ENCODE data around the gene DRGX. TPM values are rescaled to one million over a fixed set of nuclear protein-coding genes. Genes with fewer than 3 reads are reported as not detected.
A peak's percentile ranks its signal among the peaks of the same experiment; 100 is the strongest.

The DRGX gene
- total and polyA plus RNA-seq, 2 of the 4 experiments (the other 2 are of a cell fraction), result not detected

DNA sequence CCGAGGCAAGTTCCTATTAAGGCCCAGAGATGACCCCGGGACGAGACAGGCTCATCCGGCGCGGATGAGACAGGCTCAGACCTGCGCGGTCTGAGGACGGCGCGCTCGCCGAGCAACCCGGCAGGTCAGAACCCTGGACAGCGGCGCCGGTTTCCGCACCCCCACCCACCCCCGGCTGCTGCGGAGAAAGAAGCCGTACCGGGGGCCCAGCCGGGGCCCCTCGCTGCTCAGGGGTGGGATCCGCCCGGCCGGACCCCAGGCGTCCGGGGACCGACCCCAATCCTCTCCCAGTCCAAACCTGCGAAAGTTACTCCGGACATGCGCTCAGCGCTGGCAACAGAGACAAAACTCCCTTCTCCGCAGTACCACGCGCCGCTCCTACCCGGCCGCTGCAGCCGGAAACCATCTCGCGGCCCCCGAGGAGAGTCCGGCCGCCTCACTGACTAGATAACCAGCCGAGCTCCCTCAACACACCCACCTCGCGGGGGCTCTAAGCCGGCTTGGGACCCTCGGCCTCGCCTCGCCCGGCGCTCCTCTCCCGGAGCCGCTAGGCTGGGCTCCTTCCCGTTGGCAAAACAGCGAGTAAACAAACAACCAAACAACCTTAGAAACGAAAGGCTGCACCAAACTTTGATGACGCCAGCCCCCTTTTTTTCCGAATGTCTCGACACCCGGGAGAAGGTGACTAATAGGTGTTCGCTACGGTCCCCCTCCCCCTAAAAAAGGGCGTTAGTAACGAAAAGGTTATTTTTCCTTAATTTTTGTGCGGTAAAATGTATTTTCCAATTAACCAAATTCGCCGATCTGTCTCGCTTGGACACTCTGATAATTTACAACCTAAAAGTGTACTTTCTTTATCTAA is 2.3 kb upstream of the DRGX start:
- Histone ChIP-seq H3K36me3 (ENCODE audit: control insufficient read depth, insufficient read depth, low read length) (no peaks in the 10 kb centered on the region), H4K8ac (ENCODE audit: low read depth in 2 of 2, low read length in 2 of 2) (no peak overlapping the region), H3K27me3 (ENCODE audit: control insufficient read depth, insufficient read depth, low read length) (peaks cover 73% of the 10 kb centered on the region), H3K18ac (ENCODE audit: low read depth, low read length) (no peak overlapping the region), H2BK120ac (ENCODE audit: low read depth, low read length) (no peak overlapping the region), H2BK20ac (ENCODE audit: low read depth, low read length) (no peak overlapping the region), H3K9me1 (ENCODE audit: insufficient read depth, low read length) (no peaks in the 10 kb centered on the region), H3K9me3 (ENCODE audit: control insufficient read depth, insufficient read depth, low read length) (no peaks in the 10 kb centered on the region), H3K27ac (ENCODE audit: insufficient read depth, low read length) (no peak overlapping the region), H2AK9ac (replicated peaks; ENCODE audit: low read depth, low read length, poor library complexity) (peak overlapping the region; percentile 48), H3K56ac (ENCODE audit: extremely low read depth, insufficient read depth, low read length) (no peak overlapping the region), H3K14ac (replicated peaks; ENCODE audit: low read depth, low read length) (no peak overlapping the region), H2BK15ac (ENCODE audit: low read depth, low read length) (no peak overlapping the region), H2AFZ (replicated peaks; ENCODE audit: low read length, poor library complexity) (no peak overlapping the region), H2AK5ac (ENCODE audit: low read depth, low read length) (no peak overlapping the region), H3K23ac (ENCODE audit: low read depth, low read length) (no peak overlapping the region), H3K4ac (ENCODE audit: low read depth, low read length) (no peak overlapping the region), H2BK5ac (ENCODE audit: low read depth, low read length, poor library complexity, severe bottlenecking) (no peak overlapping the region), H3K4me2 (ENCODE audit: low read depth, low read length) (peak overlapping the region; percentile 63), H4K5ac (ENCODE audit: low read depth, low read length) (no peak overlapping the region), H3K4me1 (ENCODE audit: control insufficient read depth, insufficient read depth, low read length) (no peaks in the 10 kb centered on the region), H3K9ac (ENCODE audit: low read depth, low read length) (no peak overlapping the region), H4K20me1 (ENCODE audit: insufficient read depth, low read length) (peaks cover 5% of the 10 kb centered on the region; the same call in 1 of the 2 replicates), H3K4me3 (ENCODE audit: insufficient read depth, low read depth, low read length) (0 out of 2 replicates have a peak overlapping the region, but pooled peaks have one; percentile 9), H4K91ac (ENCODE audit: insufficient read depth, low read depth, low read length) (no peak overlapping the region), H3K79me1 (ENCODE audit: low read depth in 1 of 2, low read length in 2 of 2) (no peaks in the 10 kb centered on the region)
- TF ChIP-seq MAZ (IDR thresholded peaks at IDR 0.05; ENCODE audit: borderline replicate concordance, low read depth, low read length), result peak; percentile 40; the same call in 1 of the 2 replicates
- no peak for TF ChIP-seq RCOR1 (IDR thresholded peaks at IDR 0.05; ENCODE audit: insufficient replicate concordance, low read length)
- intact Hi-C loops (cut with micrococcal nuclease), result no loop called here
- no TSS peak for BruUV-seq (replicated peaks)
- WGBS, 2 experiments (ENCODE audit: extremely low coverage in 2 of 2, insufficient read length in 1 of 2), result 5% methylated on average over 11 of the region's 72 CpGs; no CpG with 5 or more reads in 1 of the 2 experiments
- peak; percentile 28 for DNase-seq
- ATAC-seq (ENCODE audit: low read depth), result peak; percentile 97
- in situ Hi-C loops (cut with MboI; ENCODE audit: low sequenced_read_pairs), result no loop called here
- CTCF ChIA-PET, result interaction anchor here (1.9 kb wide), 1 partner anchor 10 kb away, joined by 8 read pairs; no protein-coding TSS in a partner anchor
- POLR2A ChIA-PET (ENCODE audit: unreplicated experiment), result no interaction called here
- dilution Hi-C loops (cut with HindIII; ENCODE audit: low sequenced_read_pairs, unreplicated experiment), result no loop called here

Data from IMR-90 (cell line).